A549 (cell line): Measurements from ENCODE around the gene CYB561D1. TPM values are rescaled to one million over a fixed set of nuclear protein-coding genes. Genes with fewer than 3 reads are reported as not detected.

Source experiments
- ATAC-seq, 2 experiments: fragments of 200-7000 bp in 1 of 2; fragments of >200 bp in 1 of 2; cut with Nextera tagmentation in 1 of 2; cut with Tn5 transposase in 1 of 2; 3 replicates each; pipeline versions ENCODE4 v1.8.0 to v1.9.1; 2018 to 2020; ENCODE audit warnings: mild to moderate bottlenecking in 1 of 2, moderate library complexity in 1 of 2
- CTCF ChIA-PET: fragments of 300-600 bp; sonication (Branson Sonifier 250); formaldehyde crosslinking; extraction: SDS; loops from one replicate; lab custom pipeline; 2021; ENCODE audit warnings: antibody characterized with exemption, inconsistent platforms; lab: Yijun Ruan, JAX
- POLR2A ChIA-PET: fragments of 350-600 bp; formaldehyde crosslinking; extraction: SDS; loops from one replicate; lab custom pipeline; 2021; ENCODE audit warnings: antibody characterized with exemption, inconsistent platforms; lab: Yijun Ruan, JAX
- DNase-seq, 2 experiments: peaks; one replicate each; pipeline versions ENCODE4 v3.0.0 to v3.0.0-alpha.2; 2011 to 2016; ENCODE audit warnings: low read depth in 1 of 2, low spot score in 1 of 2
- FAIRE-seq: peaks from 2 replicates; lab custom pipeline; 2011; peaks lifted over from hg19 to GRCh38; lab: Jason Lieb, UNC
- H3K27ac ChIP-seq, 2 experiments: fragments of >200 bp; sonication (Bioruptor Twin); formaldehyde crosslinking; 3 replicates each; pipeline ENCODE4 v1.5.1; 2016 to 2017
- H3K4me1 ChIP-seq: fragments of >200 bp; sonication (Bioruptor Twin); formaldehyde crosslinking; 3 replicates; pipeline ENCODE4 v1.6.1; 2016
- H3K4me2 ChIP-seq: fragments of >200 bp; sonication (Bioruptor Twin); formaldehyde crosslinking; 3 replicates; pipeline ENCODE4 v1.6.1; 2016
- H3K4me3 ChIP-seq: fragments of >200 bp; sonication (Bioruptor Twin); formaldehyde crosslinking; 3 replicates; pipeline ENCODE4 v1.5.1; 2016
- H3K9me3 ChIP-seq: fragments of >200 bp; sonication (Bioruptor Twin); formaldehyde crosslinking; 3 replicates; pipeline ENCODE4 v1.6.1; 2016
- ATOH8 ChIP-seq: fragments of 250-450 bp; sonication (Bioruptor Pico); IDR thresholded peaks from 2 replicates; pipeline ENCODE4 v1.5.0; 2020; ENCODE audit warnings: low read depth, mild to moderate bottlenecking, moderate library complexity
- BCL3 ChIP-seq: fragments of >200 bp; sonication (Bioruptor Twin); formaldehyde crosslinking; IDR thresholded peaks from 3 replicates; pipeline ENCODE4 v1.6.1; 2016
- CEBPB ChIP-seq, 2 experiments: fragments of >200 bp in 1 of 2; sonication (Bioruptor Twin) in 1 of 2; formaldehyde crosslinking in 1 of 2; IDR thresholded peaks; 2 replicates each; pipeline ENCODE4 v1.6.1; 2012 to 2016
- CTCF ChIP-seq: fragments of >200 bp; sonication (Bioruptor Twin); formaldehyde crosslinking; IDR thresholded peaks from 3 replicates; pipeline ENCODE4 v1.5.1; 2016
- E2F6 ChIP-seq: IDR thresholded peaks from 2 replicates; pipeline ENCODE4 v1.6.1; 2012; ENCODE audit warnings: low read depth, borderline replicate concordance
- FOSB ChIP-seq: fragments of 250-450 bp; sonication (Bioruptor Pico); IDR thresholded peaks from 2 replicates; pipeline ENCODE4 v1.5.0; 2020; ENCODE audit warnings: mild to moderate bottlenecking, moderate library complexity
- HES2 ChIP-seq: fragments of >200 bp; sonication (Bioruptor Twin); formaldehyde crosslinking; IDR thresholded peaks from 2 replicates; pipeline ENCODE4 v1.6.1; 2016
- HOXB13 ChIP-seq: fragments of 250-450 bp; sonication (Bioruptor Pico); IDR thresholded peaks from 2 replicates; pipeline ENCODE4 v1.5.0; 2020; ENCODE audit warnings: low read depth, mild to moderate bottlenecking, moderate library complexity
- HOXB5 ChIP-seq: fragments of 250-450 bp; sonication (Bioruptor Pico); IDR thresholded peaks from 2 replicates; pipeline ENCODE4 v1.5.0; 2020; ENCODE audit warnings: mild to moderate bottlenecking, moderate library complexity
- MAX ChIP-seq: IDR thresholded peaks from 2 replicates; pipeline ENCODE4 v1.6.1; 2012
- MYC ChIP-seq: IDR thresholded peaks from 2 replicates; pipeline ENCODE4 v1.6.1; 2012; ENCODE audit warnings: mild to moderate bottlenecking, inconsistent platforms, low read length, improper control_type of control experiment, borderline replicate concordance
- NR3C1 ChIP-seq: fragments of >200 bp; sonication (Bioruptor Twin); formaldehyde crosslinking; IDR thresholded peaks from 3 replicates; pipeline ENCODE4 v1.6.1; 2017
- RAD21 ChIP-seq, 2 experiments: fragments of >200 bp in 1 of 2; sonication (Bioruptor Twin) in 1 of 2; formaldehyde crosslinking in 1 of 2; IDR thresholded peaks in 1 of 2; conservative IDR thresholded peaks in 1 of 2; 2 replicates in 1 of 2; 3 replicates in 1 of 2; pipeline ENCODE4 v1.6.1; 2012 to 2018; ENCODE audit warnings: inconsistent platforms in 1 of 2
- SMC3 ChIP-seq: fragments of >200 bp; sonication (Bioruptor Twin); formaldehyde crosslinking; IDR thresholded peaks from 3 replicates; pipeline ENCODE4 v1.6.1; 2018; ENCODE audit warnings: inconsistent platforms
- TFCP2L1 ChIP-seq: fragments of 250-450 bp; sonication (Bioruptor Pico); IDR thresholded peaks from 2 replicates; pipeline ENCODE4 v1.5.0; 2021; ENCODE audit warnings: mild to moderate bottlenecking
- WGBS: methylation state at CpG from one replicate; pipeline ENCODE4 v1.1.6; 2017; ENCODE audit errors: missing lambda C conversion rate; 5-methylcytosine and 5-hydroxymethylcytosine counted together
- polyA plus RNA-seq, 4 experiments: library from polyadenylated mRNA; depleted of rRNA in 3 of 4; stranded (reverse); fragments of >200 nt; fragmentation: RNase III in 1 of 4; extraction: RNeasy Plus Mini Kit Qiagen cat#74134 plus additional on column Dnase treatment in 1 of 4; gene quantifications; 2 replicates in 3 of 4; 3 replicates in 1 of 4; pipeline ENCODE4 v1.2.3, GENCODE V29; 2011 to 2017

The CYB561D1 gene
- polyA plus RNA-seq, 2 of the 4 experiments (the other 2 are of a cell fraction), result 4.0 to 5.2 TPM

- CTCF ChIA-PET, result interaction anchor here (1.0 to 23.6 kb wide), 5 partner anchors 10 to 496 kb away, joined by 3 to 749 read pairs (median 10); partner anchors contain the start of genes AHCYL1 and GPR61
- WGBS, result 83% methylated on average over 8 of the region's 12 CpGs
Measured at GRCh38 chr1:109488696-109489095, 5.2 kb upstream of the CYB561D1 start.

GRCh38 chr1:109490029-109490933 is 3.6 kb upstream of the CYB561D1 start:
- Histone ChIP-seq H3K4me2 (no peak overlapping the region), H3K4me1 (peaks cover 6% of the 10 kb centered on the region; the same call in 1 of the 3 replicates), H3K27ac (no peak overlapping the region), H3K9me3 (no peaks in the 10 kb centered on the region), H3K4me3 (no peak overlapping the region)
- POLR2A ChIA-PET, result interaction anchor here (0.6 to 1.5 kb wide), 2 partner anchors 20 to 43 kb away, joined by 3 to 5 read pairs; no protein-coding TSS in a partner anchor
- peak; percentile 62 to 67; a peak in 5 of 6 replicates for ATAC-seq
- 78% methylated on average over 3 of the region's 11 CpGs for WGBS
- CTCF ChIA-PET, result interaction anchor here (0.6 to 23.6 kb wide), 31 partner anchors 7 to 698 kb away, joined by 3 to 749 read pairs (median 4); partner anchors contain the start of genes AHCYL1, AMIGO1, ATXN7L2 and GPR61
- DNase-seq, result peak; percentile 38 to 60
- FAIRE-seq, result no peak
- TF ChIP-seq ATOH8 (CRISPR knock-in tag), result no peak
- TF ChIP-seq MYC, result no peak
- no peak for TF ChIP-seq E2F6
- TF ChIP-seq SMC3, result peak; percentile 57
- TF ChIP-seq CTCF, result peak; percentile 52
- no peak for TF ChIP-seq FOSB (CRISPR knock-in tag)
- TF ChIP-seq HOXB5, result no peak
- no peak for TF ChIP-seq HOXB13 (CRISPR knock-in tag)
- peak; percentile 33 to 36; a peak in 2 of 5 replicates for TF ChIP-seq RAD21 (conservative IDR thresholded peaks at IDR 0.05 in 1 of 2, IDR thresholded peaks at IDR 0.05 in 1 of 2)
- TF ChIP-seq BCL3, result no peak

More at GRCh38 chr1:109488696-109489095, 5.2 kb upstream of the CYB561D1 start:
- peaks cover 6% of the 10 kb centered on the region; the same call in 2 of the 3 replicates for H3K4me1 ChIP-seq
- H3K4me2 ChIP-seq, result no peak overlapping the region
- no peaks in the 10 kb centered on the region for H3K9me3 ChIP-seq
- H3K27ac ChIP-seq, result no peak overlapping the region
- no peak for FAIRE-seq
- no peak for ATAC-seq
- no peak for DNase-seq
- H3K4me3 ChIP-seq, result no peak overlapping the region
- POLR2A ChIA-PET, result no interaction called here
- no peak for TF ChIP-seq HES2
- TF ChIP-seq E2F6, result no peak
- no peak for TF ChIP-seq CEBPB (IDR thresholded peaks at IDR 0.05)
- TF ChIP-seq NR3C1, result no peak
- TF ChIP-seq CTCF, result no peak
- TF ChIP-seq MAX, result no peak
- no peak for TF ChIP-seq TFCP2L1 (CRISPR knock-in tag)
